A172 (cell line): ENCODE data around the gene S100PBP. TPM values are rescaled to one million over a fixed set of nuclear protein-coding genes. Genes with fewer than 3 reads are reported as not detected.

ENCODE experiments used
- DNase-seq: peaks from one replicate; pipeline ENCODE4 v3.0.0-alpha.2; 2015; ENCODE audit warnings: low spot score
- total RNA-seq: library from RNA; depleted of rRNA; stranded (reverse); fragments of >200 nt; shearing (Covaris generic); gene quantifications from 2 replicates; pipeline ENCODE4 v1.2.3, GENCODE V29; 2014

The S100PBP gene
- total RNA-seq, 1 experiment from 2014 or later: 20.4 TPM

DNA sequence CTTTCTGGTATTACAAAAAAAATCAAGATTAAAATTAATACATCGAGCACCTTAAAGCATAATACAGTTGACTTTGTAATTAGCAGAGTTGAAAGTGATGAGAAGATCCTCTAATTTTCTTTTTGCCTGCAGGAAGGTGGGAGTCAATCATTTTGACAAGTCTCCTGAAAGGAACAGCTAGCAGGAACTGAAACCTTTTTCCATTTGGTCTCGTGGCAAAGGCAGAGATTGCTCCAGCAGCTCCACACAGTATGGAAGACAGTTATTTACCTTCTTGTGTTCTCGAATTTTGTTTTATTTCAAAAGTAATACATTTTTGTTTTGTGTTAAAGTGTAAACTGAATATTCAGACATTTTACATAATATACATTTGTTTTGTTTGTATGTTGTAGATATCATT, 7.7 kb downstream of the S100PBP start:
- no peak for DNase-seq

DNA sequence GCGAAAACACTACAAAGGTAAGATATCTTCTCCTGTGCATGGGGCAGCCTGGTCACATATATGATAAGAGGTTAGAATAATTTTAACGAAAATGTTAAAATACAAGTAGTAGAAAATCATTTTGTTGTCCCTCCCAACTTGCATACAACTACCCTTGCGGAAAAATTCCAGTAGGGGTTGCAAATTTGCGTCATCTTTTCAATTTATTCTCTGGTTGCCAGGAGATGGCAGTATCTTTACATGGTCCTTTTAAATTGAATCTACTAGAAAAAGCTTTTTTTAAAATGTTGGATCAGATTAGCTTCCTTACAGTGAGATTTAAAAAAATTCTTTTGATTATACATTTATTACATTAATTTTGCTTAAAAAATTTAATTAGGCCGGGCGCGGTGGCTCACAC, 10.9 kb downstream of the S100PBP start:
- no peak for DNase-seq

DNA sequence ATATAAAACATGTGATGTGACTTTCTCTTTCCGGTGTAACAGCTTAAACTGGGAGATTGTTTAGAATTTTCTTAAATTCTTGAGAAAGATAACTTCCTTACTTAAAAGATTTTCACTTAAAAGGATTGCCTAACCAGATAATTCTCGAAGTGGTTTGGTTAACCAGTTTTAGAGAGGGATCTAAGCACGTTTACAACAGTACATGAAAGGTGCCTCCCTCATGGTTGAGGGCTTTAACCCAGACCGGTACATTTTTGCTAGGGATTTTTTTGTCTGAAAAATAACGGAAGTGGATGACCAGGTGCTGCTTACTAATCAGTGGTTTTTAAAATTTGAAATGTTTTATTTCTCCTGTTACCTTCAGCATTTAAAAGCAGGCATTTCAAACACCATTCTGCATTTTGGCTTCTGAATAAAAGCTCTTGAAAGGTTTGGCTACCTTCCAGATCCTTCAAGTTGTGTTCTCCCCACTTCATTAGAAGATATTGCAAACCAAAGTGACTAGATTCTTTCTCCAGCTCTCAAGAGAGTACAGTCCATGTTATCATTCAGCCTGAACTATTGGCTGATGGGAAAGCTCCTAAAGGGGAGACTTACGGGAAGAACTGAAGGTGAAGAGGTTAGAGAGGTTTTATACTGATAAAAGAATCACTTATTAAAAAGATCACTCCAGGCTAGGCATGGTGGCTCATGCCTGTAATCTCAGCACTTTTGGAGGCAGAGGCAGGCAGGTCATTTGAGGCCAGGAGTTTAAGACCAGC, 12.8 kb downstream of the S100PBP start:
- DNase-seq: no peak

DNA sequence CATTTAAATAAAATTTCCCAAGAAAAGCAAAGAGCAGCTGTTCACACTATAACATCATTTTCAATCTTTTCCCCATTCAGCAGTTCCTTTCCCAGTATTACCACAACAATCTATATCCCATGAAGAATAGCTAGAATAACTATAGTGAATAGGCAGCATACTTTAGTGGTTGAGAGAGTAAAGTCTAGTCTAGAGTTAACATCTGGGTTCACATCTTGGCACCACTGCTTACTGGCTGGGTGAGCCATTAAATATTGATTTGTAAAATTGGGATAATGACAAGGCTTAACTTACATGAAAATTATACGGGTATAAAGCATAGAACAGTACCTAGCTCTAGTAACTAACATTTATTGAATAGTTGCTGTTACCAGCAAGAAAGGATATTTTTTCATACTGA, 14.4 kb downstream of the S100PBP start:
- no peak for DNase-seq

DNA sequence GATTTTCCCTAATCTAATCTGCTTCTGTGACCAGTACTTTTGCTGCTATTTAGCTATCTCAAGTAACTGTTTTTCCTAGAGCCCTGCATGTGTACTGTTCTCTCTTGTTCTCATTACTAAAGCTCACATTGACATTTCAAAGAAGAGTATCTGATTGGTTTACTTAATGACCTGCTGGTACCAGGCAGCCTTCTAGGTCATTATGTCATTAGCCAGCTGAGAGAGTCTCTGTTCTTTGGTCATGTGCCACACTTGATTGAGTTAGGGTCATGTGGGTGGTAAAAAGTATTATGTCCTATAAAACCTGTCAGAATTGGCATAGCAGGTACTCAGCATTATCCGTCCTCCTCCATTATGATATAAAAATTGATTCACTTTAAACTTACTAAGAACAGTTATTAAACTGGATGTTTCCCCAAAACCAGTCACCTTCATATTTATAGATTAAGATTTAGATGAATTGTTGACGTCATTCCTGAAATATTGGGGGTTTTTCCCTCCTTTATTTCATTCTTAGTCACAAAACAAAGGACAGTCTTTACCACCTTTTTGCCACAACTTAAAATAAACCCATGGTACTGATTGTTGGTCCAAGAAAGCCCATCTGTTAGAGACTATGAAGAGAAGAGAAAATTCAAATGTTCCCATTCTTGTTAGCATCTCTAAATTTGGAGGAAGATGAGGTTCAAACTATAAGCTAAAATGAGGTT, 31.1 kb downstream of the S100PBP start:
- DNase-seq: no peak

DNA sequence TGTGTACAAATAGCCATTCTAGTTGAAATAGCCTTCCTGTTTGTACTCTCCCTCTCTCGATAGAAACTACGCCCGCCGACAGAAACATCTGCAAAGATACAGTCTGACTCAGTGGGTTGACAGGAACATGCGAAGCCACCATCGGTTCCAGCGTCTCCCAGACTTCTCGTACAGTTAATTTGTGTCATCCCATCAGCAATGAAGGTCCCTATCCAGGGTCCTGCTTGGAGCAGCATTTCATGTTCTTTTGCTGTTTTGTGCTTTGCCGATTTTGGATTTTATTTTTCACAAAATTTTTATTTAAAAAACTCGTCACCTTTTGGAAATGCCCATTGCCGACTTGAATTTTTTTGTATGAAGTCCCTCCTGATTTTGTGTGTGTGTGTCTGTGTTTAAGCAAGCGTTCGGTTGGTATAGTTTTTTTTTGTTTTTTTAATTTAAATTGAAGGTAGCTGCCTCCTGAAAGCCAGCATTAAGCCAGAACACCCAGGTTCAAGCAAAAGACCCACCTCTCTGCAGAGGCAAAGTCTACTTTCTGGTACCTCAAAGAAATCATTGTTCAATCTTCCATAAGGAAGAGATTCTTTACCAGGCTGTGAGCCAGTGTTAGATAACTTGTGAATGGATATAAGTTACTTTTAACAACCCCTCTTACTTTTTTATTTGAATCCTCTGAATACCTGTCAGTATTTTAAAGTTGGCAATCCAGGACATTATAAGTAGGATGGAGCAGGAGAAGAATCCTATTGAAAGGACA, 38.6 kb downstream of the S100PBP start:
- DNase-seq: no peak

DNA sequence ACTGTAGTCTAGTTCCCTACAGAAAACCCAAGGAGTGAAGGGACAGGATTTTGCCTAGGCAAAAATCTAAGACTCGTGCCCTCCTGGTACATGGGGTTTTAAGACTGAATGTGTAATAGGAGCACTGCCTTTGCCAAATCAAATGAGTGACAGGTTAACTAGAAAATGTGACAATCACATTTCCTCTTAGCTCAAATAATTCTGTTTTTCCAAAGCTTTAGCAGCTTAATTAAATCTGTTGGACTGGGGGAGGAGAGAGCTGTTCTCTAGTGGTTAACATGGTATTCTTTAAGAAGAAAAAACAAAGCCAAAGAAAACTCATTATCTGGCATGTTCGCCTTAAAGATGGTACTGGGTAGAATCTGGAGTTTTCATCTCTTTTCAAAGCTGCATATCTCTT, 40.7 kb downstream of the S100PBP start:
- no peak for DNase-seq

DNA sequence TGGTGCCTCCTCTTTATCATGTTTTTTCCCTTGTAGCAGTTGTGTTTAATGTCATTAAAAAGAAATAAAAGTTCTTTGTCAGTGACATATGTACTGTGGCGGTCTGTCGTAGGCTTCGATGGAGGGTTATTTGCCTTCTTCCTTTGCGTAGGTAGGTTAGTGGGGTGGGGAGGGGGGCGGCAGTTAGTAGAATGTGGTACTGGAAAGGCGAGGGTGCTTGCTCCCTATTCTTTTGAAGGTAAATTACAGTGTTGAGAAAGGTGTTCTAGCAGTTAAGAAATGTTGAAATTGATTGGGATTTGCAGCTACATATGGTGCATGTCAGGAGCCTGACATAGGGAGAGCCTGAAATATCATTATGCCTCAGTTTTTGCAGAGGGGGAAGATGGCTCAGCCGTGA, 41.3 kb downstream of the S100PBP start:
- no peak for DNase-seq

DNA sequence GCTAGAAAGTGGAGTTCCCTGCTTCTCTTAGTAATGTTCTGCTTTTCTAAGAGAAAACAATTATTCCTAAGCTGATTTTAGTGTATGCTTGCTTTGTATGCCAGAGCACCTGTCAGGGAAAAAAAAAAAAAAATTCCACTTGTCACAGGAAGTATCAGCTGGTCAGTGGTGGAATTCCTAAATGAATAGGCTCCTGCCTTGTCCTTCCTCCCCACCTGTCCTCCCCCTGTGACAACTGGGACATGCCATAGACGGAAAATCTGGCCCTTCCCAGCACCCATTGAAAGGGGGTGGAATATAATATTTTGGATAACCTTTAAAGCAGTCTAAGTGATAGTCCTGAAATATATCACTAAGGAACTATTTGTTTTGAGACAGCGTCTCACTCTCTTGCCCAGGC, 42.5 kb downstream of the S100PBP start:
- no peak for DNase-seq

DNA sequence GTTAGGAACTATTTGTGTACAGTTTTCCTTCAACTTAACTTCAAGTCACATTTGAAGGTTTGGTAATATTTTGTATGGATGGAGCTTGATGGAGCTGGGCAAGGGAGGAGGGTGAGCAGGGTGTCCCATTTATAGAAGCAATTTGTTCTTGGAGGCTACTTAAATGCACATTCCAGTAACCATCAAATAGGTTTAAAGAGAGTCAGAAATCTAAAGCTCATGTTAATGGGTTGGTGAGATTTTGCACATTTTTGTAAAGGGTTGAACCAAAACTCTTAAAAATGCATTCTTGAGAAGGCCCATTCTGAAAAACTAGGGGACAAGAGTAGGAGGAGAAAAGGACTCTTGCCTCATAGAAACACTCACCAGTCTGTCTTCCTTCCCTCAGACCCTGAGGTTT, 43.1 kb downstream of the S100PBP start:
- no peak for DNase-seq

DNA sequence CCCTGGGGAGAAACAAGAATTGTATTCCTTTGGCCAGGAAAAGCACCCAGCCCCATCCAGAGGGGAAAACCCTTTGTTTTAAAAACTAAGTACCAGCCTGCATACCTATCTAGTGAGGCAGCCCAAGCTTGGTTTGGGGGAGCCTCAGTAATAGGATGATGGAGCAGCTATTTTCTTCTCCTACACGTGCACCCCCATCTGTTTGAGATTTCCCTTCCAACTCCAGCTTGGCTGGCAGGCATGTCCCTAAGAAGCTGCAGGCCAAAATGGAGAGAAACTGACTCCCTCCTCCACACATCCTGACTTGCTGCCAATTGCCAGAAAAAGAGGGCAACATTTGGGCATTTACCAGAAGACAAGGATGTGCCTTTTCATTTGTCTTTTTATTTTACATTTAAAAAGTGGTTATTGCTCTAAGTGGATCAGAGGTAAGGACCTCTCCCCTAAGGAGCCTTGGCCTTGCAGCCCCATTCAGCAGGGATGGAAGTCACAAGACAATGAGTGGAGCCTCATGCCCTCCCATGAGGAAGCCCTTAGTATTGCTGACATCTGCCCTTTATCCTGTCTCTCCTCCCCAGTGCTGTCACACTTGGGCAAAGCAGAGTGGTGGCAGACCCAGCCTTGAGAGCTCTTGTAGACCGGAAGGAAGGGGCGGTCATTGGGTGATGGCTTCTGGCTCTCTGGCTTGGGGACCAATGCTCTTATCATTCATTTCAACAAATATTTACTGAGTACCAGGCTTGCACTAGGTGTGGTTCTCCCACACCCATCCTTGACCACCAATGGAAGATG, 44.6 kb downstream of the S100PBP start:
- peak; percentile 29 for DNase-seq

DNA sequence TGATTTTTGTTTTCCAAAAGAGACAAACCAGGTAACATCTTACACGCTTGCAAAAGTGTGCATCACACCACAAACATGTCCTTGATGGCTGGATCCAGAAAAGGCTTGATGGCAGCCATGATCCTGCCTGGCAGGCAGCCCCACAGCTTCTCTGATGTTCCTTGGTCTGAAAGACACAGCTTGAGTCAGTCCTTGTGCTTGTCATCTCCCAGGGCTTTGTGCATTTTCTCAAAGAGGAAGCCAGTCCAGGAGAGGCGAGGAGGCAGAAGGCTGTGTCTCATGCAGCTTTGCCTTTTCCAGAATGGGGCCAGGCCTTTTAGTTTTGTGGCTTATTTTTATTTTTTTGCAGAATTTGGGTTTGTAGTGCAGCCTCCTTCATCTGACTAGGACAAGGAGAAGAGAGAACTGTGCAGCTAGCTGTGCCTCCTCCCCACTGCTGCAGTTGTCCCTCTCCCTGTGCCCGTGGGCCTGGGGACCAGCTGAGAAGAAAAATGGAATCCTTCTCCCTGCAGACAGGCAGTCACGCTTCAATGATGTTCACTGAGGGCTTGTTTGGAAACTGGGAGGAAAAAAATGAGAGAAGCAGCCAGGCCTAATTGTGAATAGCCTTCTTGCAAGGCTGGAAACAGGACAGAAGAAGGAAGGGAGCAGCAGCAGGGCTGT, 45.9 kb downstream of the S100PBP start:
- DNase-seq: no peak

DNA sequence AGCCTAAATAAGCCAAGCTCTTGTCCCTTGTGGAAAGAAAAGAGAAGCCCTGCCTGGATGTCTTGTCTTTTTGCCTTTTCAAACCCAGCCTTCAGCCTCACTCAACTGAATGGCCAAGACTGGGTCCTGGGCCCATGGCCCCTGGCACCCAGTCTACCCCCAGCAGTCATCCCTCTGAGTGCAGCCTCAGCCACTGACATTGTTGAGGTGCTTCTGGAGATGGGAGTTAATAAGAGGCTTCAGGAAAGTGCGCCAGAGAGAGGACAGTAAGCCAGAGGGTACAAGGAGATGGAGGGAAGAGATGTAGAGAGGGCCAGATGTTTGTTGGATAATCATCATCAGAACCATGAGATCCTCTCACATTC, 46.4 kb downstream of the S100PBP start:
- DNase-seq: no peak

DNA sequence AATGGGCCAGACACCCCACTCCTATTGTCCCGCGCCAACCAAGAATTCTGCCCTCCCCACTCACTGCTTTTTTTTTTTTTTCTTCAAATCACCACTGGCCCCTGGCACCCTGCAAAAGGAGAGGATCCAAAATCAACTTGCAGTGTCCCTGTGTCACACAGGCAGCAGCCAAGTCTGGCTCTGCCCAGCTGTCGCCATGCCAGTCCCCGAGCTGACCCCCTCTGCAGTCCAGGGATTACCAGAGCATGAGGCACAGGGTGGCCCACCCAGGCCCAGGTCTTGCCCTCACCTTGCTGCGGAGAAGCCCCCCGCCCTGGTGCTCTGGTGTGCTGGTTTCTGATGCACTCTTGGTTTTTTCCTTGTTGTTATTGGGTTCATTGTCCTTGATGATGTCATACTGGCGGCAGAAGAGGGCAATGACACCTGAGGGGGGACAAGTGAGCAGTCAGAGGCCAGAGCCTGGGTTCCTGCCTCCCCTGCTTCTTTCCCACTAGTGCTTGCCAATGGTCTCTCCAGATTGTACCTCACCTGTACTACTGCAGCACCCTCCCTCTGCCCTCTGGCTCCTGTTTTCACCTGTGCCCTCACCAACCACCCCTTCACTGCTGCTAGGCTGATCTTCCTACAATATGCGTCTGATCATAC, 47.0 kb downstream of the S100PBP start:
- no peak for DNase-seq

DNA sequence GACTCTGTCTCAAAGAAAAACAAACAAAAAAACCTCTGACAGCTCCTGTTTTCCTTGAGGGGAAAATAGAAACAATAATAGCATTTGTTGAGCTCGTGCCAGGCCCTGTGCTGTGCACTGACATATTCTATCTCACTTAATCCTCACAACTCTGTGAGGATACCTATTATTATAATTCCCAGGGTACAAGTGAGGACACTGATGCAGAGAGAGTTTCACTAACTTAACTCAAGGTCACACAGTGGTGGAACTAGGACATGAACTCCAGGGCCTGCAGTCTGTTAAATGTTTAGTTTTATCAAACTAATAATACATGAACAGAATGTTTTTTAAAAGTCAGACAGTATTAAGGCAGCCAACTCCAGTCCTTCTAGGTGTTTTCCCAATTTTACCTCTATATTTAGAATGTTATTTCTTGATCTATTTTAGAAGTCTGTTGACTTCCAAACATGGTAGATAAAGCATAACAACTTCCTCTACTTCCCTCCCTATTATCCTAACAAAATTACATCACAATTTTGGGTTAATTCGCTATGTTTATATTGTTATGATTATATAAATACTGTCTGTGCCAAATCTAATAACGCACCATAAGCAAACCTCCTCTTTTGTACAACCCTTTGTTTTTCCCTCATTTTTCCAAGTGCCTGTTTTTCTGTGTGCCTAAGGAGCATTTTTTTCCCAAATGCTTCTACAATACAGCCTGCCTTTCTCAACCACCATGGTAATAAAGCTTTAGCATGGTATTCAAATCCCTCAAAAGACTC, 48.4 kb downstream of the S100PBP start:
- DNase-seq: no peak

DNA sequence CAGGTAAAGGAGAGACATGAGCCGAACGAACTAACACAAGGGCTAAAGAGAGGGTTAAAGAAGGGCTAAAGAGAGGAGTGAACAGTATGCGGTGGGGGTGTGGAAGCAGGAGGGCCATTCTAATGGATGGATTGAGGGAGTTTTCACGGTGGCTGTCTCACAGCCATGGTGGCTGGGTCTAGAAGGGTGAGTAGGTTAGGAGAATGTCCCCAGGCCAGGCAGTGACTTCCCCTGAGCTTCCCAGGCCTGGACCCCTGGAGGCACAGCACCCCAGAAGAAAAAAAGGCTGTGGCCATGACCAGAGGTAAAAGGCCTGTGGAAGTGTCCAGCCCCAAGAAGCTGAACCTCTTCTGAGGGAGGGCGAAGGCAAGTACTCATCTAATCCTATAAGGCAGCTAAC, 49.7 kb downstream of the S100PBP start:
- DNase-seq: no peak

DNA sequence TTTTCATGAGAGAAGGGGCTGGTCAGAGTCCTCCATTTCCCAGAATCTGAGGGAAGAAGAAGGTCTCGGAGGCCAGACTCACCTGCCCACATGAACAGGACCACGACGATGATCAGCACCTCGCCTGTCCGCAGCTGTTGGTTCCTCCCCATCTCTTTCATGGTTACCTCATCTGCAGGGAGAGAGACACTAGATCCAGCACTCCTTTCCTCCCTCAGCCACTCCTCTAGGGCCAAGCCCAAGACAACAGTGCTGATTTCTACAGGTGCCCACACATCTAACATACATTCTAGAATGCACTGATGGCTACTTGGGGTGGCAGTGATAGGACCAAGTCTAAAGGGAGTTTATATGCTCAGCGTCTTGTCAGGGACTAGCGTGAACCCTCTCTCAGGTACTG, 50.2 kb downstream of the S100PBP start:
- no peak for DNase-seq

DNA sequence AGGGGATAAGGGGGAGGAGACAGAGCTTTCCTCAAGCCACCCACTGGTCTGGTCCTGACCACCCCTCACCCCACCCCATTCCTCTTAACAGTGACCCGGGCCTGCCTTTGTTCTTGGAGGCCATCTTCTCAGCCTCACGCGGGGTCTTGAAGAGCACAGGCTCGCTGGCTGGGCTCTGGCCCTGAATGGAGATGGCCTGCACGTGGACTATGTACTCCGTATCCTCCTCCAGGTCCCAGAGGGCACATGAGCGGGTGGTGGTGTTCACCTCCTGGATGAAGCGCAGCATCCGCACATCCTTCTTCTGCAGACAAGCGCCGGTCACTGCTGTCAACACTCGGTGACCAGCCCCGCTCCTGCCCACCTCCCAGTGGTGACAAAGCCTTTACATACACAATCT, 50.6 kb downstream of the S100PBP start:
- no peak for DNase-seq

DNA sequence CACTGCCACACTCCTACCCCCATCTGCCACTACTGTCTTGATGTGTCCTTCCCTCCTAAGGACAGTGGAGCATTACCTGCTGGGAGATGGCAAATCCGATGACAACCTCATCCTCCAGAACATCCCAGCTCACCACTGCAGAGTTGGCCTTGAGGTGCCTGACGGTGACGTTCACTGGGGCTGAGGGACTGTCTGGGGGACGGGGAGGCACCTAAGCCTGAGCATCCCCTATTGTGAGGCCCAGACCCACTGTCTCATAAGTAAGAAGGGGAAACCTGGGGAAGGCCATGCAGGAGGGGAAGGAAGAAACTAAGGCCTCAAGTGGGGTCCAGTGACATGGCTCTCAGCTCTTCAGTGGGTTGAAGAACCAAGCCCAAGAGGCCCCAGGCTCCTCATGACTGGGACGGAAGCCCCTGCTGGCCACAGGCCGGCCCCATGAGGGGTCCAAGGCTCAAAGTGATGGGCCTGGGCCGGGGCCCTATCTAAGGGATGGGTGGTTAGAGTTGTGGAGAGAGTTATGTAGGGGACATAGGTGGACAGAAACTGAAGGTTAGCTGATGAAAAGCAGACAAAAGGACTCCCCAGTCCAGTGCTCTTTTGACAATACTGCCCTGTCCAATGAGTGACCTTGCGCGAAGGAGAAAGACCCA, 51.5 kb downstream of the S100PBP start:
- no peak for DNase-seq
